COLO668 (cell line): ENCODE measurements around the gene CTIF.

Experiments
- DNase-seq: peaks from one replicate; lab custom pipeline; 2025; ENCODE audit not compliant: unreplicated experiment; lab: John Stamatoyannopoulos, UW

Gene CTIF

DNA sequence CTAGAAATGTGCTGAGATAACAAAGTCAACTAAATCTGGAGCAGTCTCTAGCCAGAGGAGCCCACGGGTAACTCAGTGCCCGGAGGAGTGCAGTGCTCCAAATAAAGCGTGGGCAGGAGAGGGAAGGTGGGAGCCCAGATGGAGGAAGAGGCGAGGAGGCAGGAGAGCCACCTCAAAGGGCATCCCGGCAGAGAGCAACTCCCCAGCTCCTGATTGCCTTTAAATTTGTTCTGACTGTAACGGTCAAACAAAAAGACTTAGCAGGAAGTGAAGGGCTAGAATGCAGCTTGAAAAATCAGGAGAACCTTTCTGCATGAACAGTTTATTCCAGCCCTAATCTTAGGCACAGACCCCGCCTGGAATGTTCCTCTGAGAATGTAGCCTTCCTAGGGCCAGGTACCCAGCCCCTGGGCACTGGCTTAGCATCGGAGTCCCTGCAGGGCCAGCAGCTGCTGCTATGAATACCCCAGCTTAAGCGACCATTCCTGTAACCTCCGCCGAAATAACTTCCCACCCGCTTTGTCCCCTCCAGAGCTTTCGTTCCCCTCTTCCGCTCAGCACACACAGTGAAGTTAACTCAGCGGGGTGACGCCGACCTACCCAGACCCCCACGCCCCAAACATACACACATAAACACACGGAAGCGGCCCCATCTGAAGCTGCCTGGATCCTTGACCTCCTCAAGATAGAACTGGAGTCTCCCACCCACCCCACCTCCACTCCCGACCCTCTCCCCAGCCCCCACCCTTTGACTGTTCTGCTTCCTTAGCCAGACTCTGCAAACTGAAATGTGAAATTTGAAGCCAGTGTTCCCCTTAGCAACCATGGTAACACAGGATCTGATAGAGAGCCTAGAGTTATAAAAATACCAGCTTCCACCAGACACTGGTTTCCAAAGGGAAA lies 288.7 kb downstream of the CTIF start:
- no peak for DNase-seq

GRCh38 chr18:48828194-48828545 lies 289.3 kb downstream of the CTIF start:
- DNase-seq, result no peak

DNA sequence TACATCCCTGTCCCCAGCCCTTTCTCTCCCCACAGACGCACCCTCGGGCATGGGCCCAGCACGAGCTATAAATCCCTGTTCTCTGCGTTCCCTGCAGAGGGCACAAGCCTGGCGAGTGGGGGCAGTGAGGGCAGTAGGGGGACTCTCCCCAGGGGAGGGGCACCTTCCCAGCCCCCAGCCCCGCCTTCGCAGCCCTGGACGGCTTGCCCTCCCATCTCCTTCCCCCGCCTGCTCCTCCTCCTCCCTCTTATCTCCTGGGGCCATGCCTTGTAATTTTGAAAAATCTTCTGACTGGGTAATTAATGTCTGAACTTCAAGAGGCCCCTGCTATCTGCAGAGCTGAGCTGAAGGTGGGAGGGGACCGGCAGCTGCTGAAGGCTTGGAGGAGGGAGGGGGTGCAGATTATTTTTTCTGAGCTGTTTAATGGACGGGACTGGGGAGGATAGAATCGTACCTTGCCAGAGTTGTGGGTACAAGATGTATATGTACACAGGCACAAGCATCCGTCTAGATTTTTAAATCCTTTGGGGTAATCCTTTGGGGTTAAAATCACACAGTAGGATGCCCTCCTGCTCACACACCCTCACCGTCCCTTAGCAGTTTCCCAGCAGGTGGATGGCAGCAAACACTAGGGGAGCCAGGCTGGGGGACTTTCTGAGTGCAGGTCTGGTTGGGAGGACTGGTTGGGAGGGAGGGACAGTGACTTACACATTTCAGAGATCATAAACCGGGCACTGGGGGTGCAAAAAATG lies 290.0 kb downstream of the CTIF start:
- no peak for DNase-seq

DNA sequence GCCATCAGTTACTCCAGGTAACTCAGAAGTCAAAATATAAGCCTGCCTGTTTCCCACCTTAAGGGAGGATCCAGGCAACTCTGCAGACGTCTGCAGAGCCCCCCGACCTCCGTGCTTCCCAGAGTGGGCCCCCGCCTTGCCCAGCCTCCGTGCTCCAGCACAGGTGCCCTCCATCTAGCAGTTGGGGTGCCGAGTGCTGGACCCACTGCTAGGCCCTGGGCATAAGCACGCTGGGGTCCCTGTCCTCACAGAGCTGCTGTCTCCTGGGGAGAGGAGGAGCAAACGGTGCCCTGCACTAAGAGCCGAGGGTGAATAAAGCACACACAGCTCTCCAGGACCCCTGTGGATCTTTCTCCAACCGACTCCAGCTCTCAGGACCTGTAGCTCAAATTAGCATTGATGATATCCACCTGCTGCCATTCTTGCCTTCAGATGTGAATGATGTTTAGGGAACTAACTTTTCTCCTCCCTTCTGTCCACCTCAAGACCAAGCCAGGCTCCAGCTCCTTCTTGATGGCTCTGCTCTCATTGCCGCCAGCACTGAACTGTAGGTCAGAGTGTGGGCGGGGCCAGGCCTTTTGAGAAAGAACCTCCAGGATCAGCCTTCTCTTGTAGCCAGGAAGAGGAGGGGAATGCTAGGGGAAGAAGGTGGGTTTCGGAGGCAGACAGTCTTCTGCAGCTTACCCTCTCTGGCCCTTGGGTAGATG lies 290.8 kb downstream of the CTIF start:
- DNase-seq, result no peak

- no peak for DNase-seq
These were observed 292.4 kb downstream of the CTIF start for GRCh38 chr18:48831113-48831759.

DNA sequence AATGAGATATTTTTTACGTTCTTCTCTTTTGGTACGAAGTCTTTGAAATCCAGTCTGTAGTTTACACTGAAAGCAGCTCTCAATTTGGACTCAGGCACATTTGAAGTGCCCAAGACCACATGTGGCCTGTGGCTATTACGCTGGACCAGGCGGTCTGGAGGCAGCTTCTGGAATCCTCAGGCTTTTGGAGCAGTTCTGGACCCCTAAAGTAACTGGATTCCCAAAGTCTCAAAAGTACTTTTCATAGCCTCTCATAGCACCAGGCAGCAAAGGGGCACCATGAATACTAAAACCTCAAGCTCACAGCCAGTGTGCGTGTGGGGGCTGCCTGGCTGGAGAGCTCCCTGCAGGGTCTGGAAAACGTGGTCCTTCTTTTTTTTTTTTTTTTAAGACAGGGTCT lies 293.0 kb downstream of the CTIF start:
- DNase-seq, result no peak

GRCh38 chr18:48832938-48833700 lies 294.3 kb downstream of the CTIF start:
- DNase-seq, result no peak

DNA sequence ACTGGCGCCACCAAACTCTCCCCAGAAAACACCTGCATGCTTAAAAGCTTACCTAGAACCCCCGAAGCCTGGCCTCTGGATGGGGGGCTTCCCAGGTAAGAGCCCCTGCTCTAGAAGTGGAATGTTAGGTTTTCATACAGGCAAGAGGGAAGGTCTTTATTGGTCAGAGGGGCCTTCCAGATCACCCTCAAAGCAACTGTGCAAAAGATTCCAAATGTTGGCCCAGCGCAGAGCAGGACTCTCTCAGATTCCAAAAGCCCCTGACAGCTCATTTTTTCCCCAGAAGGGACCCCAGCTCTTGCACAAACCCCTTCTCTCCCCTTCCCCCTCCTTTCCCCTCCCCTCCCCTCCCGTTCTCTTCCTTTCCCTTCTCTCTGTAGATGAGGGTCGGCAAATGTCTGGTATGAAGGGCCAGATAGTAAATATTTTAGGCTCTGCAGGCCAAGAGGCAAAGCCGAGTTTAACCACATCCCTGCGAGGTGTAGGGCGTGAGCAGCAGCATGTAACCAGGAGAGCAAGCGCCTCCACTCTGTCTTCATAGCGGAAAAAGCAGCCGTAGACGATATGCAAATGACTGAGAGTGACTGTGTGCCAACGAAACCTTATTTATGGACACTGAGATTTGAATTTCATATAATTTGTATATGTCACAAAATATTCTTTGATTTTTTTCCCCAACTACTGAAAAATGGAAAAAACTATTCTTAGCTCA lies 295.0 kb downstream of the CTIF start:
- no peak for DNase-seq

GRCh38 chr18:48834413-48835031 lies 295.7 kb downstream of the CTIF start:
- no peak for DNase-seq

DNA sequence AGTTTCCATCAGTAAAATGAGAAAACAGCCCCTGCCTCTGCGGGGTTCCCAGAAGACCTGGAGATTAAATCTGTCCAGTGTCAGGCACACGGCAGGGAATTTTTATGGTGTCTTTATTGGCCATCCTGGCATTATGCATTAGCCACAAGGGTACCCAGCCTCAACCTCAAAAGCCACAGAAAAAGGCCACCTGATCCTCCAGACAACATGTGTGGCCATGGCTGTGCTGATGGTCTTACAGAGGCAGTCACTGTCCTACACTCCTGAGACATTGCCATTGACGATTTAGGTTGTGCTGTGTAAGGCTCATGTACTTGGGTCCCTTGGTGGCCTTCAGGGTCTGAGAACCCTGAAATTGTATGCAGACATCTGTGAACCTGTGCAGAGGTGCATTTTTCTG lies 296.3 kb downstream of the CTIF start:
- DNase-seq, result no peak

- no peak for DNase-seq
These were observed 296.9 kb downstream of the CTIF start for GRCh38 chr18:48835745-48836170.

- DNase-seq, result no peak
These were observed 297.5 kb downstream of the CTIF start for GRCh38 chr18:48836231-48836805.

DNA sequence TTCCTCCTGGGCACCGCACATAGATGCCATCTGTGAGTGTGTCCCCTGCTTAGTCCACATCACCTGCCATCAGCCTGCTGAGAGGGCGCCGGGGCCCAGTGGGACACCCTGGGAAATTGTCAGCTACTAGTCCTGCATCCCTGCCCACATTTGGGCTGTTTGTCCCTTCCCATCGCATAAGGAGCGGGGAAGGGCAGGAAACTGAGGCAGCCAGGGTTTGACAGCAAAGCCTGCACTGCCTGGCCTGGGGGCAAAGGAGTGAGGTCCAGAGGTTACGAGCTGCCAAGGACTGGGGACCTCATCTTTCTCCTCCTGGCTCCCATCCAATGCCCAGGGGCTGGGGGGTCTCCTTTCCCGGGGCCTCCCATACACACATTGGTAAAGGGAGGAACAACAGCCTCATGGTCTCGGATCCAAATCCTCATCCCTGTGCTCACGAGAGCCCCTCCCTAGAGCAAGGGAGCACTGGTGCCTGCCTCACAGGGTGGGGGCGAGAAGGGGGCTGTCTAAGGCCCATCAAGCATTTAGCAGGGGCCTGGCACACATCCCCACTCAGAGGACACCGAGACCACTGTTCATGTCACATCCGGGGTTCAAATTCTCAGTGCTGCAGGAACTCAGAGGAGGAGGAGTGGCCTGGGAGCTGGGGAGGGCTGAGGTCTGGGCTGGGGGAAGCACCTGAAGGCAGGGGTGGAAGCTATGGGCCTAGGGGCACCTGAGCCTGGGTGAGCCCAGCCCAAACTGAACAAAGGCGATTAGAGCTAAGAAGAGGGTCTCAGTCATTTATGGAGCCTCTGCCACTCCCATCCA lies 298.2 kb downstream of the CTIF start:
- DNase-seq, result no peak

- no peak for DNase-seq
These were observed 298.8 kb downstream of the CTIF start for GRCh38 chr18:48837676-48838075.

- no peak for DNase-seq
These were observed 299.4 kb downstream of the CTIF start for GRCh38 chr18:48838166-48838775.

- no peak for DNase-seq
These were observed 300.3 kb downstream of the CTIF start for GRCh38 chr18:48838921-48839818.
